ENCODE results near the gene ANO4. TPM values are rescaled to one million over a fixed set of nuclear protein-coding genes. Genes with fewer than 3 reads are reported as not detected.

The ANO4 gene
- total and polyA plus RNA-seq, 8 donors: 2.0 to 6.9 (median 4.7) TPM; not detected in 1

DNA sequence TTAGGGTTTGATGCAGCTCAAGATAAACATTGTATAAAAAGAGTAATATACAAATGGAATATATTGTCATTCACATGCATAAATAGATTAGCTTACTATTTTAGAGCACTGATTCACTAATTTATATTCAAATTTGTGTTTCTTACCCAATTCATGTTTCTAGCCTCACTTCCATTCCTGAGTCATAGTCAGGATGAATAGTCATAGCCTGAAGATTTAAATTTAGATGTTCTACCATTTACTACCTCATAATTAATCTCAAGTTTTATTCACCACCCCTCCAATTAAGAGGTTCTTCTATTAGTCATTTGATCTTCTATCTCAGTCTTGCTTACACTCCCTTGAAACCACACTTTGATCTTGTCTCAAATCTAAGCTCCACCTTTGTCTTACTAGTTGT, 38.7 kb downstream of the ANO4 start:
- DNase-seq (no peak), ATAC-seq (no peak)
- H3K4me3 ChIP-seq: no peak overlapping the region
- intact Hi-C loops (cut with DNase I): no loop called here
- TF ChIP-seq, protein P1, sequence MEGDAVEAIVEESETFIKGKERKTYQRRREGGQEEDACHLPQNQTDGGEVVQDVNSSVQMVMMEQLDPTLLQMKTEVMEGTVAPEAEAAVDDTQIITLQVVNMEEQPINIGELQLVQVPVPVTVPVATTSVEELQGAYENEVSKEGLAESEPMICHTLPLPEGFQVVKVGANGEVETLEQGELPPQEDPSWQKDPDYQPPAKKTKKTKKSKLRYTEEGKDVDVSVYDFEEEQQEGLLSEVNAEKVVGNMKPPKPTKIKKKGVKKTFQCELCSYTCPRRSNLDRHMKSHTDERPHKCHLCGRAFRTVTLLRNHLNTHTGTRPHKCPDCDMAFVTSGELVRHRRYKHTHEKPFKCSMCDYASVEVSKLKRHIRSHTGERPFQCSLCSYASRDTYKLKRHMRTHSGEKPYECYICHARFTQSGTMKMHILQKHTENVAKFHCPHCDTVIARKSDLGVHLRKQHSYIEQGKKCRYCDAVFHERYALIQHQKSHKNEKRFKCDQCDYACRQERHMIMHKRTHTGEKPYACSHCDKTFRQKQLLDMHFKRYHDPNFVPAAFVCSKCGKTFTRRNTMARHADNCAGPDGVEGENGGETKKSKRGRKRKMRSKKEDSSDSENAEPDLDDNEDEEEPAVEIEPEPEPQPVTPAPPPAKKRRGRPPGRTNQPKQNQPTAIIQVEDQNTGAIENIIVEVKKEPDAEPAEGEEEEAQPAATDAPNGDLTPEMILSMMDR (IDR thresholded peaks at IDR 0.05): no peak
- no peaks in the 10 kb centered on the region for H3K36me3 ChIP-seq
- H3K4me1 ChIP-seq: no peaks in the 10 kb centered on the region
- H3K27ac ChIP-seq: no peak overlapping the region
- no peaks in the 10 kb centered on the region for H3K27me3 ChIP-seq
- H3K9me3 ChIP-seq: no peaks in the 10 kb centered on the region

DNA sequence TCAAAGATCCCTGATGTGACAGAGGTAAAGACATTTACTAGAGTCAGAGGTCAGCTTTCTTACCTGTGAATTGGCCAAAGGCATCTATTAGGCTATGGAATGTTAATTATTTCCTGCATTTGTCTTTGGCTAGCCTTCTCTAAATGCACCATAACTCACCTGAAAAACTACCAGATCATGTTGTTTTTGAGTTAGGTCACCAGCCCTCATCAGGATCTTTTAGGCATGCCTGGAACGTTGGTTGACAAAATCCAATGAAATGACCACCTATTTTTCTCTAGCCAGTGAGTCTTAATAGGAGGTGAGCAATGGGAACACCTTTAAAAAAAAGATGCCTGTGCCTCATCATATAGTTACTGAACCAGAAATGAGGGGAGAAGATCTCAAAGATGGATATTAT, 46.2 kb downstream of the ANO4 start:
- no peak for DNase-seq
- TF ChIP-seq, protein P1 (IDR thresholded peaks at IDR 0.05): no peak
- ATAC-seq: no peak

DNA sequence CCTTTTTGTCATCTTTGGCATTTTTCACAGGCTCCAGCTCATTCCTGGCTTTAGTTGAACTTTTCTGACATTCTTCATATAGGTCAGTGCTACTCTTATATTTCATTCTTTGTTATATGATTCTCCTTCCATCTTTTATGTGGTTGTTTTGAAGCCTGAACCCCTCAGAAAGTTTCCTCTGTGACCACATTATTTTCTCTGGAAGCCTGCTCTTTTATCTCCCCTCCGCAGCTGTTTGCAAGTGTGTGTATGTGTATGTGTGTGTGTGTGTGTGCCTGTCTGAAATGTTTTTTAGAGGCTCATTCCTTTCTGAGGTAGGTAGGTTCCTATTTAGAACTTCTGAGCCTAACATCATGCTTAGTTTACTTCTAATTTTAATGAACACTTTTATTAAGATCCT, 47.6 kb downstream of the ANO4 start:
- ATAC-seq: no peak
- intact Hi-C loops (cut with DNase I): no loop called here
- H3K4me3 ChIP-seq: no peak overlapping the region
- H3K9me3 ChIP-seq: no peaks in the 10 kb centered on the region
- no peak overlapping the region for H3K27ac ChIP-seq
- TF ChIP-seq, protein P1 (IDR thresholded peaks at IDR 0.05): no peak
- H3K36me3 ChIP-seq: no peaks in the 10 kb centered on the region
- no peak for DNase-seq
- no peaks in the 10 kb centered on the region for H3K27me3 ChIP-seq
- no peaks in the 10 kb centered on the region for H3K4me1 ChIP-seq

More for the DNA sequence above, 46.2 kb downstream of the ANO4 start:
- H3K27ac ChIP-seq: no peak overlapping the region
- no peaks in the 10 kb centered on the region for H3K27me3 ChIP-seq
- intact Hi-C loops (cut with DNase I): no loop called here
- H3K36me3 ChIP-seq: no peaks in the 10 kb centered on the region
- H3K4me3 ChIP-seq: no peak overlapping the region
- H3K4me1 ChIP-seq: no peaks in the 10 kb centered on the region
- H3K9me3 ChIP-seq: no peaks in the 10 kb centered on the region

DNA sequence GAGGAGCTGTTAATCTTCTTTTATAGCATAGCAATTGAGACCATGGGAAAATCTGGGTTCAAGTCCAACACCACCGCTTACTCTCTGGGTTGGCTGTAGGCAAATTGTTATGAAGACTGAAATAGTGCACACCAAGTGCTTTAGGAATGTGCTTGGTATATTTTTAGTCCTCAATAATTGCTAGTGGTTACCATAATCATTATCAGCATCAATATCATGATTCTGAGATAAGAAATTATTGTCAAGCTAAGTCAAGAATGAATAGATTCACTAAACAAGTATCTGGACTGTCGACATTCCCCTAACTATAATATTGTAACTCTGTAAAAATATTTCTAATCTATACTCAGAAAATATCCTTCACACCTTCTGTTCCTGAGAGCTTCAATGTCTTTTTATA, 48.5 kb downstream of the ANO4 start:
- no peaks in the 10 kb centered on the region for H3K36me3 ChIP-seq
- DNase-seq: no peak
- TF ChIP-seq, protein P1 (IDR thresholded peaks at IDR 0.05): no peak
- ATAC-seq: no peak
- H3K4me3 ChIP-seq: no peak overlapping the region
- H3K9me3 ChIP-seq: no peaks in the 10 kb centered on the region
- intact Hi-C loops (cut with DNase I): no loop called here
- H3K4me1 ChIP-seq: no peaks in the 10 kb centered on the region
- no peaks in the 10 kb centered on the region for H3K27me3 ChIP-seq
- no peak overlapping the region for H3K27ac ChIP-seq

DNA sequence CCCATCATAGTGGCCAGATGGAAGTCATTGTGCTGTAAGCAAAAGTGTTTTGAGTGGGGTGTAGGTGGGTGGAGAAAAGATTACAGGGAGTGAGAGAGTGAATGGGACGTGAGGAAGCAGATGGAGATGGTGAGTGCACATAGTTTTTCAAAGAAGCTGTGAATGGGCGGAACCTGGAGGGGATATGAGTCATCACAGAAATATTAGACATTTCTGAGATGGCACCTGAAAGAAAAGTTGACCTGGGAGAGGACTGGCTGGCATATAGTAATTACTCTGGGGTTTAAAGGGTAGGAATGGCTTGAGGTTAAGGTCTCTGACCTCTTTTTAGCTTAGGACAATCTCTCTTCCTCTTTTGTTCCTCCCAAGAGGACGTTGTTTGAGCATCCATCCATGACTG, 50.5 kb downstream of the ANO4 start:
- ATAC-seq (no peak), DNase-seq (no peak)
- intact Hi-C loops (cut with DNase I): no loop called here
- Histone ChIP-seq H3K27me3 (no peaks in the 10 kb centered on the region), H3K9me3 (no peaks in the 10 kb centered on the region), H3K4me3 (no peak overlapping the region), H3K36me3 (no peaks in the 10 kb centered on the region), H3K4me1 (no peaks in the 10 kb centered on the region), H3K27ac (no peak overlapping the region)
- TF ChIP-seq, protein P1 (IDR thresholded peaks at IDR 0.05): no peak
